ENCODE data around the gene INSM1.

INSM1 gene, protein sequence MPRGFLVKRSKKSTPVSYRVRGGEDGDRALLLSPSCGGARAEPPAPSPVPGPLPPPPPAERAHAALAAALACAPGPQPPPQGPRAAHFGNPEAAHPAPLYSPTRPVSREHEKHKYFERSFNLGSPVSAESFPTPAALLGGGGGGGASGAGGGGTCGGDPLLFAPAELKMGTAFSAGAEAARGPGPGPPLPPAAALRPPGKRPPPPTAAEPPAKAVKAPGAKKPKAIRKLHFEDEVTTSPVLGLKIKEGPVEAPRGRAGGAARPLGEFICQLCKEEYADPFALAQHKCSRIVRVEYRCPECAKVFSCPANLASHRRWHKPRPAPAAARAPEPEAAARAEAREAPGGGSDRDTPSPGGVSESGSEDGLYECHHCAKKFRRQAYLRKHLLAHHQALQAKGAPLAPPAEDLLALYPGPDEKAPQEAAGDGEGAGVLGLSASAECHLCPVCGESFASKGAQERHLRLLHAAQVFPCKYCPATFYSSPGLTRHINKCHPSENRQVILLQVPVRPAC

DNA sequence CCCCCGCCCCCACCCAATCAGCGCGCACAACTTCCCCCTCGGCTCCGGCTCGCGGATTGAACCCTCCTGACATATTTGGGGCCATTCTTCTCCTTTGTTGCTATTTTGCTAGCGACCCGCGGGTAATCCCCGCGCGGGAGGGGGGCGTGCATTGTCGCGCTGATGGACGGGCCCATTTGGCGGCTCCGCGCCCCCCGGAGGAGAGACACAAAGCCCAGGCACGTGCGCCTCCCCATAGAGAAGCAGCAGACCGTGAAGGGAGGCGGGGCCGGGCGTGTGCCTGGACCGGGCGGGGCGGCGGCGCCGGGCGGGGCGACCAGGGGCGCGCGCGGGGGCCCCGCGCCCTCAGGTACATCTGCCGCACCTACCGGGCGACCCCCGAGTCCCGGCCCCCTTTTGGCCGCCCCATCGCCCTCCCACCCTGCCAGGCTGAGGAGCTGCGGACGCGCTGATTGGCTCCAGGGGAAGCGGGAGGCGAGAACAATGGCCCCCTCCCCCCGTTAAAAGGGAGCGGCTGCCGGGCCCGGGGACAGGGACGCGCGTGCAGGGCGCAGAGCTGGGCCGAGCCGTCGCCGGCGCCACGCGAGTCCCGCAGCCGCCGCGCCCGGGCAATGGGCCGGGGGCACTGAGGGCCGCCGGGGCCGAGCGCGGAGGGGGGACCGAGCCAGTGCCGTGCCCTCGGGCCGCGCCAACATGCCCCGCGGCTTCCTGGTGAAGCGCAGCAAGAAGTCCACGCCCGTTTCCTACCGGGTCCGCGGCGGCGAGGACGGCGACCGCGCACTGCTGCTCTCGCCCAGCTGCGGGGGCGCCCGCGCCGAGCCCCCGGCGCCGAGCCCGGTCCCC is at the start of gene INSM1:
Gene INSM1 (plus strand): TSS at position 530 of the 843 bp plus-strand sequence. CDS start 164 bp downstream, at position 694.
- in situ Hi-C loops (cut with MboI; ENCODE audit: low sequenced_read_pairs), result loop anchor here (25.0 kb wide), 1 partner anchor 195 kb away; no protein-coding TSS in a partner anchor

GRCh38 chr20:20318365-20319161 is 49.3 kb upstream of the INSM1 start:
- in situ Hi-C loops (cut with MboI; ENCODE audit: low sequenced_read_pairs), result no loop called here

DNA sequence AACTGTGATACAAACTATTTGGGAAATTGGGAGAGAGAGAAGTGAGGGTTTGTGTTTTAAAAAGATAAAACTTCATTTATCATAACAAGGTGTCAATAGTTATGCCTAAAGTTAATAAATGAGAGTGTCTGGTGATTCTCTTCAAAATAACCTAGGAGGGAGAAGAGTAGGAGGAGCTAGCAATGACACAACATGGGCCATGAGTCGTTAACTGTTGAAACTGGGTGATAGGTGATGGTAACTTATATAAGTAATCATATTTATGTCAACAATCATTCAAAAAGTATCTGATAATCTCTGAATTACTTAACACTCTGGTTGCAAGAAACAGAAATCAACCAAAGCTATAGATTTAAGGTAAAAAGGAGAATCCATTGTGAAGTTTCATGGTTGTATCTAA is 46.8 kb upstream of the INSM1 start:
- in situ Hi-C loops (cut with MboI; ENCODE audit: low sequenced_read_pairs), result no loop called here

GRCh38 chr20:20321917-20322316 is 46.0 kb upstream of the INSM1 start:
- in situ Hi-C loops (cut with MboI; ENCODE audit: low sequenced_read_pairs), result no loop called here

GRCh38 chr20:20322912-20323311 is 45.0 kb upstream of the INSM1 start:
- in situ Hi-C loops (cut with MboI; ENCODE audit: low sequenced_read_pairs), result no loop called here

- in situ Hi-C loops (cut with MboI; ENCODE audit: low sequenced_read_pairs), result no loop called here
Observed at GRCh38 chr20:20327746-20328145, 40.2 kb upstream of the INSM1 start.

DNA sequence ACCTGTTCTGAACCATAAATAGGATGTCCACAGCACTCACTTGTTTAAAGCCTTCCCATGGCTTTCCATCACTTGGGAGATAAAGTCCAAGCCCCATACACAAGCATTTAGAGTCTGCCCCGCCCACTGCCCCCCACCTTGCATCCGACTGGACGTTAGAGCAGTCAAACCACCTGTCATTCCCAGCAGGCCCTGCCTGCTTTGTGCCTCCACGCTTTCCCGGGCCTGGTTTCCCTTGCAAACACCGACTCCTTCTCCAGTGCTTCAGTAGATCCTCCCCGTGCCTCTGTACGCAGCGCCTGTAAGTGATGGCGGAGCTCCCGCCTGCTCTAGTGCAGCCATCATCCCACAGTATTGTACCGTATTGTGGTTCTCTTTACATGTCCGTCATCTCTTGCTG is 38.3 kb upstream of the INSM1 start:
- in situ Hi-C loops (cut with MboI; ENCODE audit: low sequenced_read_pairs), result no loop called here

GRCh38 chr20:20331156-20331555 is 36.7 kb upstream of the INSM1 start:
- in situ Hi-C loops (cut with MboI; ENCODE audit: low sequenced_read_pairs), result no loop called here

DNA sequence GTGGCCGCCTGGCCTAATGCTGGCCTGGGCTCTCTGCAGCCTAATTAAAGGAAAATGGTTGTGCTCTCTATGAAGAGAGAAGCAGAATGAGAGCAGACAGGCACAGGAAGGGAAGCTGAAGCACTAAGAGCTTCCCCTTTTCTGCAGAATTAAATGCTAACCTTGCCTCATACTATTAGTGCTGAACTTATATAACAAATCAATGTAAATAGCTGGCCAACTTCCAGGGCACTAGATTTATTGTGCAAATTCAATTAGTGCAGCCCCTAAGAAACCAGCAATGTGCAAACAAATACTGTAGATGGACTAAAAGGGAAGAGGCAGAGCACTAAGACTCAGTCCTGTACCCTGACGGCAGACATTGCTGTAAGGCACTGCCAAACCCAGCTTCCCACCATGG is 36.1 kb upstream of the INSM1 start:
- in situ Hi-C loops (cut with MboI; ENCODE audit: low sequenced_read_pairs), result no loop called here

DNA sequence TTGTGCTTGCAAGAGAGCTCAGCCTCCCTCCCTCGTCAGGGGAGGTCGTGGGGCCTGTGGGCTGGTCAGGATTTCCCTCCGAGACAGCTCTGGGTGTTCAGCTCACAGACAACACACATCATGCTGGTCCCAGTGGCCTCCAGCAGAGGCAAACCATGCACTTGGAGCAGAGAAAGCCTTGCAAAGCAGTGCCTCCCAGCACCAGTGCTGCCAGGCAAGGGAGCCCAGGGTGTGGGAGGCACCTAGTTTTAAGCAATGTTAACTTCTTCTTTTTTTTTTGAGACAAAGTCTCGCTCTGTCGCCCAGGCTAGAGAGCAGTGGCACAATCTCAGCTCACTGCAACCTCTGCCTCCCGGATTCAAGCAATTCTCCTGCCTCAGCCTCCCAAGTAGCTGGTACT is 34.0 kb upstream of the INSM1 start:
- in situ Hi-C loops (cut with MboI; ENCODE audit: low sequenced_read_pairs), result no loop called here

- in situ Hi-C loops (cut with MboI; ENCODE audit: low sequenced_read_pairs), result no loop called here
Observed at GRCh38 chr20:20334489-20334888, 33.4 kb upstream of the INSM1 start.

- in situ Hi-C loops (cut with MboI; ENCODE audit: low sequenced_read_pairs), result no loop called here
Observed at GRCh38 chr20:20338133-20338730, 29.7 kb upstream of the INSM1 start.

- in situ Hi-C loops (cut with MboI; ENCODE audit: low sequenced_read_pairs), result no loop called here
Observed at GRCh38 chr20:20340443-20340842, 27.5 kb upstream of the INSM1 start.

DNA sequence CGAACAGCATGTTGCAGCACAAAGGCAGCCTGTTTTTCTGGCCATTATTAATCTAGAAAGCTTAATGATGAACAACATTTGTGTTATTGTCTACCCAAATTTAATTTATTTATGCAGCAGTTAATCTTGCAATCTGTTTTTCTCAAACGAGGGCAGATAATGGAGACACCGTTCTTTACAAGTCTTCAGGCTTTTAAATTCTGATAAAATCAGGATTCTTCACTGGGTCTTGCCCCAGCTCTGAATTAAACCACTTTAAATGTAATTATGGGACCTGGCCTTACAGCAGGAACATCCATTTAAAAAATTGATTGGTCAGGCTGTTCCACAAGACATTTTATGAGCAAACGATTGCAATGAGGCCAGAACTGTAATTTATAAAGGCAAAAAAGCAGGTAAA is 26.5 kb upstream of the INSM1 start:
- in situ Hi-C loops (cut with MboI; ENCODE audit: low sequenced_read_pairs), result no loop called here

GRCh38 chr20:20342066-20342465 is 25.8 kb upstream of the INSM1 start:
- in situ Hi-C loops (cut with MboI; ENCODE audit: low sequenced_read_pairs), result no loop called here

DNA sequence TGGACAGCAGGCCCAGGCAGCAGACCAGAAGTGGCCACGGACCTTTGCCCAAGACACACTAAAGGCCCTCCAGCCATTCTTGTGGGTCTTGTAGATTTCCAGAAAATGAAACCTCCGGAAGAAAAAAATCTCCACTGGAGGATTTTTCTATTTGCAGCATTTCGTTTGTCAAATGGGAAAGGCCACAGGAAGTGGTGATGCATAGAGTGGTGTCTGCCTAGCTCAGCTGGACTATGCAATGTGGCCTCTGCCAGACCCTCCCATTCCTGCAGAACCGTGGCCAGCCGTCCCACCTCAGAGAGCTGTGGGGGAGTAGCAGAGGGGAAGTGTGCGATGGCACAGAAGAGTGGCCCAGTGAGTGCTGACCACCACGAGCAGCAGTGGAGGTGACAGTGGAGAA is 24.0 kb upstream of the INSM1 start:
- in situ Hi-C loops (cut with MboI; ENCODE audit: low sequenced_read_pairs), result no loop called here

- in situ Hi-C loops (cut with MboI; ENCODE audit: low sequenced_read_pairs), result no loop called here
Observed at GRCh38 chr20:20344476-20344875, 23.4 kb upstream of the INSM1 start.

DNA sequence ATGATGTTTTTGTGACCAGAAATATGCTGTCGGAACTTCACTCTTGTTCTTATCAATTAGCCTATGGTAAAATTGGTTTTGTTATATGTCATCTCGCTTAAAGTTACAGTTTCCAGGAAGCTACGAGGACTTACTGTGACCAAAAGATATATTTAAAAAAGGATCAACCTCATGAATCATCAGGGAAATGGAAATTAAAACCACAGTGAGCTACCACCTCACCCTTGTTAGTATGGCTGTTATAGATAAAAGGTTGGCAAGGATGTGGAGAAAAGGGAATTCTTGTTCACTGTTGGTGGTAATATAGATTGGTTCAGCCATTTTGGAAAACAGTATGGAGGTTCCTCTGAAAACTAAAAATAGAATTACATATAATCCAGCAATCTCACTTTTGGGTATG is 14.3 kb upstream of the INSM1 start:
- in situ Hi-C loops (cut with MboI; ENCODE audit: low sequenced_read_pairs), result loop anchor here (25.0 kb wide), 1 partner anchor 209 kb away; no protein-coding TSS in a partner anchor

GRCh38 chr20:20355503-20355902 is 12.4 kb upstream of the INSM1 start:
- in situ Hi-C loops (cut with MboI; ENCODE audit: low sequenced_read_pairs), result loop anchor here (25.0 kb wide), 1 partner anchor 207 kb away; no protein-coding TSS in a partner anchor

DNA sequence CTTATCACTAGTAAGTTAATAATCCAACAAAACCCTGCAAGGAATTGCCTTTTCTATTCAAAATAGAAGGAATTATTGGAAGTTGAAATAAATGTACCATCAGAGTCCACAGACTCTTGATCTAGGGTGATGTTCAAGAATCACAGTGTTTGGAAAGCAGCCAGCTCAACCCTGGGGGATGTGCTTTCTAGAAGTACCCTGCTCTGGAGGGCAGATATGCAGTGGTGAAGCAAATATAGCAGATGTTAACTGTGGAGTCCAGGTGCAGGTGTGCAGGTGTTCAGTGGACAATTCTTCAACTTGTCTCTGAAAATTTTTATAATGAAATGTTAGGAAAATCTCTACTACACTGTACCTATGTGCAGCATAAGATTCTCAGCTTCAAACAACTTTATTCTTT is 9.1 kb upstream of the INSM1 start:
- in situ Hi-C loops (cut with MboI; ENCODE audit: low sequenced_read_pairs), result loop anchor here (25.0 kb wide), 1 partner anchor 204 kb away; no protein-coding TSS in a partner anchor

Measured in HL-60/S4 (cell line).